GM23248 (cell line): ENCODE results near the gene NNT.

Experiments used
- EZH2 ChIP-seq: fragments of 200-600 bp; sonication (generic); IDR thresholded peaks from 2 replicates; pipeline ENCODE4 v1.6.1; 2018; ENCODE audit warnings: antibody characterized with exemption, mild to moderate bottlenecking; ENCODE audit not compliant: insufficient read depth, poor library complexity, severe bottlenecking
- EZH2phosphoT487 ChIP-seq: fragments of 200-600 bp; sonication (generic); IDR thresholded peaks from 2 replicates; pipeline ENCODE4 v1.6.1; 2018; ENCODE audit warnings: antibody characterized with exemption, moderate library complexity, mild to moderate bottlenecking, low read depth; ENCODE audit not compliant: insufficient read depth

DNA sequence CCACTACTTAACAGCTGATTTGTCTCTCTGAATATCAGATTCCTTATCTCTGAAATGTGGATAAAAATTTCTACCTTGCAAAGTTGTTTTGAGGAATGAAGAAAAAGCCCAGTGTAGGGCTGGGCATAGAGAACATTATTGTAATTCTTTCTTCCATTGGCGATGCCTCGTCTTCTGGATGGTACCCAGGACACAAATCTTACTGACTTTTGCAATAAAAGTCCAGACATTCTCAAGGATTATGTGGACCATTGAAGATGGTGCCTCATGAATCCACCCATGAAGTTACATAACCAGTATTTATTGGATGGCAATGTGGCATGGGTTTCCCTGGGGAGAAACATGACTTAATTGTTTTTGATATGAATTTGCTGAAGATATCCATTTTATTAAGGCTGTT, 33.1 kb downstream of the NNT start:
- TF ChIP-seq EZH2, result no peak
- no peak for TF ChIP-seq EZH2phosphoT487
